ENCODE results near the gene NKD1.

The NKD1 gene

GRCh38 chr16:50613281-50613963, 65.2 kb downstream of the NKD1 start:
- DNase-seq (ENCODE audit: low read depth) = no peak

- DNase-seq (ENCODE audit: low read depth) = no peak
These were observed 65.8 kb downstream of the NKD1 start for GRCh38 chr16:50613964-50614474.

- DNase-seq (ENCODE audit: low read depth) = no peak
These were observed 66.9 kb downstream of the NKD1 start for GRCh38 chr16:50614955-50615724.

GRCh38 chr16:50615891-50616290, 67.7 kb downstream of the NKD1 start:
- DNase-seq (ENCODE audit: low read depth) = no peak

GRCh38 chr16:50616386-50616785, 68.2 kb downstream of the NKD1 start:
- DNase-seq (ENCODE audit: low read depth) = no peak

- no peak for DNase-seq (ENCODE audit: low read depth)
These were observed 68.9 kb downstream of the NKD1 start for GRCh38 chr16:50616883-50617645.

GRCh38 chr16:50617646-50618184, 69.5 kb downstream of the NKD1 start:
- no peak for DNase-seq (ENCODE audit: low read depth)

GRCh38 chr16:50618238-50618918, 70.2 kb downstream of the NKD1 start:
- no peak for DNase-seq (ENCODE audit: low read depth)

- no peak for DNase-seq (ENCODE audit: low read depth)
These were observed 71.7 kb downstream of the NKD1 start for GRCh38 chr16:50619702-50620491.

- DNase-seq (ENCODE audit: low read depth) = no peak
These were observed 72.7 kb downstream of the NKD1 start for GRCh38 chr16:50620646-50621451.

GRCh38 chr16:50621452-50621792, 73.2 kb downstream of the NKD1 start:
- DNase-seq (ENCODE audit: low read depth) = no peak

- no peak for DNase-seq (ENCODE audit: low read depth)
These were observed 73.8 kb downstream of the NKD1 start for GRCh38 chr16:50622029-50622428.

- no peak for DNase-seq (ENCODE audit: low read depth)
These were observed 74.6 kb downstream of the NKD1 start for GRCh38 chr16:50622643-50623369.

- DNase-seq (ENCODE audit: low read depth) = no peak
These were observed 76.3 kb downstream of the NKD1 start for GRCh38 chr16:50624449-50624970.

GRCh38 chr16:50625374-50625773, 77.2 kb downstream of the NKD1 start:
- no peak for DNase-seq (ENCODE audit: low read depth)

- no peak for DNase-seq (ENCODE audit: low read depth)
These were observed 78.7 kb downstream of the NKD1 start for GRCh38 chr16:50626868-50627267.

- DNase-seq (ENCODE audit: low read depth) = peak; percentile 34
These were observed 79.2 kb downstream of the NKD1 start for GRCh38 chr16:50627419-50627818.

GRCh38 chr16:50628156-50628802, 80.1 kb downstream of the NKD1 start:
- DNase-seq (ENCODE audit: low read depth) = no peak

GRCh38 chr16:50629334-50629733, 81.1 kb downstream of the NKD1 start:
- DNase-seq (ENCODE audit: low read depth) = no peak
